Hypothalamus (tissue), 51 donors: ENCODE data around the gene GRIFIN.
A peak's percentile ranks its signal among the peaks of the same experiment; 100 is the strongest.

Source experiments
- DNase-seq, 51 donors: peaks; one replicate each; lab custom pipeline; 2025; lab: John Stamatoyannopoulos, UW

The GRIFIN gene

DNA sequence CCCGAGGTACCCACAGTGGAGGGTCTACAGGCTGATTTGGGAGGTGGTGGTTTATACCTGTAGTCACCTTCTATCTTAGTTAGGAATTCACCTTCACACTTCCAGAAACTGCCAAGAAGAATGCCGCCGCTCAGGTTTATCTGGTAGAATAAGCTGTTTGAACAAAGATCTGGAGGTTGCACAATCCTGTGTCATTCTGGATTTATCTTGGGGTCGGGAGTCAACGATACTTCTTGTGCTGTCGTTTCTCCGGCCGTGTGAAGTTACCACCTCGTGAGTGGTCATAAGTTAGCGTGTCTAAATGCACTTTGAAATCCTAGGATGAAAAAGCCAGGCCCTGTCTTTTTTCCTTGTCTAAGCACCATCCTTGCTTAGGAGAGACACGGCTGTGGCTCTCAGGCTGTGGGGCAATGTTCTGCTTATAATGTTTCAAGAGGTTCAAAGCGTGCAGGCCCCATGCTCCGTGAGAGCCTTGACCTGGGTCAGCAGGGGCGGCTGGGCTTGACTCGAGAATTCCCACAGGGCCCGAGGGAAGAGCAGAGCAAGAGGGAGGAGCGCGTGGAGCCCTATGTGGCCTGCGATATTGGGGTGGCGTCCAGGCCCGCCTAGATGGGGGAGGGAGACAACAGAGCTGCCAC, 35.5 kb downstream of the GRIFIN start:
- DNase-seq = no peak

DNA sequence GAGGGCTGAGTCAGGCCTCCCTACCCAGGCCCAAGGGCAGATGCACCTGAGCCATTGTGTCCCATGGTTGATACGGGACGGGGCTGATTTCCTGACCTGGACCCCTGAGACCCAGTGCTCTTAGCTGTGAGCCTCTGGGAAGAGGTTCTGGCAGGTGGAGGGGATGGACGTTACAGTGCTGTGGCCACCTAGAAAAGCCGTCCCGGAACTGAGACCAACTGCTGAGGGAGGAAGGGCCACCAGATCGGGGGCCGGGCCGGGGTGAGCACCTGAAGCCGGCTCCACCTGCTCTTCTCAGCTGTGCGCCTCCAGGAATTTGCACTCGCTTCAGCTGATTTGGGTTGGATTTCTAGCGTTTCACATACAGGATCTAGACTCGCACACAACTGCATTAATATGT, 37.4 kb downstream of the GRIFIN start:
- DNase-seq = no peak

DNA sequence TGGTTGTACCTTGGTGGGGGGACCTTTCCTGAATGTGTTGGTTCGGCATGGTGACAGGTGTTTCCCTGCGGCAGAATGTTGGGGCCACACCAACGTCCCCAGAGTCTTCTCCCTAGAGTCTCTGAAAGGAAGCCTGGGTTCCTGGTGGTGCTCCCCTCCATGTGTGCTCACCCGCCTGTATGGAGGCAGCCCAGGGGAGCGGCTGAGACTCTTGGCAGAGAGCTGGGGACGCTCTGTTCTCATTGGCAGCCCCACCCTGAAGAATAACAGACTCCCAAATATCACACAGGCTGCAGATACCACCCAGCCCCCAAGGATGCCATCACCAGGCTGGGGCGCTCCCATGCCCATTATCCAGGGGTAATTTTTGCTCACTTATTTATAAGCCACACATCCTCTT, 38.0 kb downstream of the GRIFIN start:
- no peak for DNase-seq

DNA sequence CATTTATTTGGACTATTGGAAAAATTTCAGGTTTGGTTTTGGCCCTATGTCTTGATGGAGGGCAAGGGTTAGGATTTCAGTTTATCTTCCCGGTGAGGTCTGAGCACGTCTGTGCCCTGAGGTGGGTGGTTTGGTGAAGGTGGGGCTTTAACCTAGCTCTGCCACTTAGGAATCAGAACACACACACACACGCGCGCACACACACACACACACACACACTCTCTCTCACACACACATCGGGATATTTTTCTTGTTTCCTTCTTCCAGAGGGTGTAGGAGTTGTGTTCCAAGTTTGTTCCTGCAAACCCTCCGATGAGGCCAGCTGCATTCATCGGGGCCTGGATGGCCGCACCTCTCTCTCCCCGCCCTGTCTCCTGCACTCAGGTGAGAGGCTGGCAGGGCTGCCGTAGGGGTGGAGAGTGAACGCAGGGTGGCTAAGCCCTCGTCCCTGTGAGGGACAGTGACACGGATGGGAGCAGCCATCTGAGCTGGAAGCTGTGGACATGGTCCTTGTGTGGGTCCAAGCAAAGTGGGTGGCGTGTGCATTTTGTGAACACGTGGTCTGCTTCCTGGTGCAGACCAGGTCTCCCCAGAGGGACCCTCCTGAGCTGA, 38.6 kb downstream of the GRIFIN start:
- DNase-seq = no peak

DNA sequence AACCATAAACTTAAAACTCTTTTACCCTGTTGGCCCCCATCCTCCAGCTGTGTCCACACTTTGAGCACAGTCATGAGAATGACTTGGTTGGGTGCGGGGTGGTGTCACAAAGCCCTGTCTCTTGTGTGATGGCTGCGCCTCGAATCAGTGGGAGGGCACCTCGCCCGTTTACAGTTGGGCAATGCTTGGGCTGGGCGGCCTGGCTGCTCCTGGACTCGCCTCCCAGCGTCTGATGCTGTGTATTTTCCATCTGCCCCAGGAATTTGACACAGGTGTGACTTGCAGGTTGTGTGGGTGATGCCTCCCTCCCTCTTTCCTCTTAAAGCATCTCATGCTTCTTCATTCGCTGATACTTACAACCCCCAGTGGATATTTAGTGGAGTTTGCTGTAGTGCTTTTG, 39.1 kb downstream of the GRIFIN start:
- DNase-seq = no peak

- peak in 1 of 51 donors; percentile 10 for DNase-seq
Measured at GRCh38 chr7:2436341-2437104, 39.7 kb downstream of the GRIFIN start.

DNA sequence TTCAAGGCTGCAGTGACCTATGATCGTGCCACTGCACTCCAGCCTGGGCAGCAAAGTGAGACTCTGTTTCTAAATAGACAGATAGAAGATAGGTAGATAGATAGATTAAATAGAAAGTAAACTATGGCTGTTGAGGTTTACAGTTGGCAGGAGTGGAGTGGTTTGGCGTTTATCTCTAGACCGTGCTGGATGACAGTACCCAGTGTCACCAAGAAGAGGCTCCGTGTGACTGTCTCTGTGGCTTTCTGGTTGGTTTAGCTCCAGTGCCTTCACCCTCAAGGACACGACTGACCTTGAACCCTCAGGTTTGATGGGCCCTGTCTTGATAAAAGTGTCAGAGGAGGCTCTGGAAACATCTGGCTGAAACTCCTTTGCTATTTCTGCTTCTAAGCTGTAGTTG, 41.1 kb downstream of the GRIFIN start:
- DNase-seq = no peak

DNA sequence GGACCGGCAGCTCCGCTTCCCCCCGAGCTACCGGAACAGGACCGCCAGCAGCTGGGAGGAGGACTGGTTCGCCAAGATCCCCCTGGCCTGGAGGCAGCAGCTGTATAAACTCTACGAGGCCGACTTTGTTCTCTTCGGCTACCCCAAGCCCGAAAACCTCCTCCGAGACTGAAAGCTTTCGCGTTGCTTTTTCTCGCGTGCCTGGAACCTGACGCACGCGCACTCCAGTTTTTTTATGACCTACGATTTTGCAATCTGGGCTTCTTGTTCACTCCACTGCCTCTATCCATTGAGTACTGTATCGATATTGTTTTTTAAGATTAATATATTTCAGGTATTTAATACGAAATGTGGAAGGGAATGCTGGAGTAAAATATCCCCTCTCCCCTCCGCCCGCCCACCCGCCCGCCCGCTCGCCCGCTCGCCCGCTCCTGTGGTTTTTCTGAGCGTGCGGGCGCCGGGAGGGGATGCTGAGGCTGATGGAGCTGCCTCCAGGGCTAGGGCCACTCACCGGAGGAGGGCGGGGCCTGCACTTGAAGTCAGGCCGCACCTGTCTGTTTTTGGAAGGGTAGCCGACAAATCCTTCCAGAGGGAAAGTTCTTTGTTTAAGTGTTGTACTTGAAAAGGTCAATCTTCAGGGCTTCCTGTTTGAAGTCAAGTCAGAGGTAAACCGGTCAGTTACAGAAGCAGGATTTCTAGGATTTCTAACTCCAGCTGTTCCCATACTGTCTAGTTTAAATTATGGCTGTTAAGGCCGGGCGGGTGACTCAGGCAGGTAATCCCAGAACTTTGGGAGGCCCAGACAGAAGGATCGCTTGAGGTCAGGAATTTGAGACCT, 42.3 kb downstream of the GRIFIN start:
- DNase-seq = no peak

GRCh38 chr7:2432910-2433712, 43.1 kb downstream of the GRIFIN start:
- no peak for DNase-seq

DNA sequence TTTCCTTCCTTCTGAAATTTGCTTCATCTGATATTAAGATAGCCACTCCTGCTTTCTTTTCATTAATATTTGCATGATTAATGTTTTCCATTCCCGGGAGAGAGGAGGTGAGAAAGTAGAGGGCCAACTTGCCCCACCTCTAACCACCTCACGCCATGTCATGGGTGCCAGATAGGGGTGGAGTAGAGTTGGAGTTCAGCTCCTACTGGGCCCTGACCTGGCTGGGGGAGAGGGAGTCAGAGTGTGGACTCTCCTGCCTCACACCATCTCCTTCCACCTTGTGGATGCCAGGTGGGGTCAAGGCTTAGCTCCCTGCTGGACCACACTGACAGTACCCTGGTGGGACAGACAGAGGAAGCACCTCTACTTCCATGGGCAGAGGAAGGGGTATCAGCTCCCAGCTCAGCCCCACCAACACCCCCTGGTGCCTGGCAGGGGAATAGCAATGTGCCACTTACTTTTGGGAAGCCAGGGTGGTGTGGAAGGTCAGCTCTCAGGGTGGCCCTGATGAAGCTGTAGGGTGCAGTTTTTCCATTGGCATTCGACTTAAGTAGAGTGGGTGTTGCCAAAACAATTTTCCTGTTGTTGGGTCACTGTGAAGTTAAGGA, 44.8 kb downstream of the GRIFIN start:
- DNase-seq = no peak

DNA sequence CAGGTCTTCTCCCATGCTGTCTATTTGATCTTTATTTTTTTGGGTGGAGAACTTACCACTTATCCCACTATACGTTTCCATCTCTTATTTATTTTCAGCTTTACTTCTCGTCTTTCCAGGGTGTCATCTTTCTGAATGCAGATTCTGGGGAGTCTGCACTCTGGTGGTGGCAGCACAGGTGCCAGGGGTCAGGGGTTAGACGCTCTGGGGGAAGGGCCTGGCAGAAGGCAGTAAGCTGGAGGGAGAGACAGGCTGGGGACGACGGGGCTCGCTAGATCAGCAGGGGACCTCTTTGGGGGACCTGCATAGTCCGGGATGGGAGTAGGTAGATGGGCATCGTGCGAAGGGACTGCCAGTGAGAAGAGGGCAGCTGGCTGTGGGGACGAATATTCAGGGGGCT, 50.4 kb downstream of the GRIFIN start:
- no peak for DNase-seq
